ENCODE data around the gene ACOT6.
A peak's percentile ranks its signal among the peaks of the same experiment; 100 is the strongest.
"Not testable (repeated sequence)": the region's sequence is repeated elsewhere in the genome, so short reads cannot be mapped to it uniquely, and the experiment has no call there.

ACOT6 gene
- long read RNA-seq = 0 reads

- no peak for TF ChIP-seq GABPA (IDR thresholded peaks at IDR 0.05; ENCODE audit: low read depth)
- no peak for TF ChIP-seq POLR2AphosphoS5 (IDR thresholded peaks at IDR 0.05; ENCODE audit: low read depth)
- TF ChIP-seq CTCF (IDR thresholded peaks at IDR 0.05; ENCODE audit: insufficient read depth, low read length) = no peak
- no peak for TF ChIP-seq SPI1 (IDR thresholded peaks at IDR 0.05; ENCODE audit: borderline replicate concordance, low read depth)
- no peak for TF ChIP-seq REST (IDR thresholded peaks at IDR 0.05; ENCODE audit: insufficient replicate concordance, low read depth)
These were observed at the start of gene ACOT6 for GRCh38 chr14:73612339-73613045. TSS of gene ACOT6 (plus strand) at chr14:73612517. CDS start at chr14:73612572, 55 bp downstream.

GRCh38 chr14:73562696-73563095 lies 49.6 kb upstream of the ACOT6 start:
- DNase-seq (ENCODE audit: low read depth in 1 of 2, low spot score in 1 of 2); H3K4me3 ChIP-seq (replicated peaks; ENCODE audit: insufficient read depth, low read length); H3K27ac ChIP-seq (replicated peaks); H3K27me3 ChIP-seq (ENCODE audit: insufficient read depth, poor library complexity, severe bottlenecking): not testable (repeated sequence)

More at GRCh38 chr14:73612339-73613045, at the start of gene ACOT6:
- H3K4me3 ChIP-seq (replicated peaks; ENCODE audit: insufficient read depth, low read length) = peak within 1 kb of the TSS; percentile 45
- peak in 1 of 2 experiments; percentile 20 for DNase-seq (ENCODE audit: low read depth in 1 of 2, low spot score in 1 of 2)
- no peak within 1 kb of the TSS for H3K27ac ChIP-seq (replicated peaks)
- H3K27me3 ChIP-seq (ENCODE audit: insufficient read depth, poor library complexity, severe bottlenecking) = no peaks in the 10 kb centered on the region

- DNase-seq (ENCODE audit: low read depth in 1 of 2, low spot score in 1 of 2); H3K27ac ChIP-seq (replicated peaks); H3K4me3 ChIP-seq (replicated peaks; ENCODE audit: insufficient read depth, low read length); H3K27me3 ChIP-seq (ENCODE audit: insufficient read depth, poor library complexity, severe bottlenecking): not testable (repeated sequence)
These were observed 45.9 kb upstream of the ACOT6 start for GRCh38 chr14:73566431-73566830.

- H3K27ac ChIP-seq (replicated peaks); H3K4me3 ChIP-seq (replicated peaks; ENCODE audit: insufficient read depth, low read length); H3K27me3 ChIP-seq (ENCODE audit: insufficient read depth, poor library complexity, severe bottlenecking); DNase-seq (ENCODE audit: low read depth in 1 of 2, low spot score in 1 of 2): not testable (repeated sequence)
These were observed 45.4 kb upstream of the ACOT6 start for GRCh38 chr14:73566935-73567334.

- TF ChIP-seq POLR2AphosphoS5 (IDR thresholded peaks at IDR 0.05; ENCODE audit: low read depth) (no peak), CTCF (IDR thresholded peaks at IDR 0.05; ENCODE audit: insufficient read depth, low read length) (no peak), SPI1 (IDR thresholded peaks at IDR 0.05; ENCODE audit: borderline replicate concordance, low read depth) (no peak), GABPA (IDR thresholded peaks at IDR 0.05; ENCODE audit: low read depth) (no peak), REST (IDR thresholded peaks at IDR 0.05; ENCODE audit: insufficient replicate concordance, low read depth) (no peak)
- H3K4me3 ChIP-seq (replicated peaks; ENCODE audit: insufficient read depth, low read length) = no peak overlapping the region
- no peak for DNase-seq (ENCODE audit: low read depth in 1 of 2, low spot score in 1 of 2)
- no peaks in the 10 kb centered on the region for H3K27me3 ChIP-seq (ENCODE audit: insufficient read depth, poor library complexity, severe bottlenecking)
- no peak overlapping the region for H3K27ac ChIP-seq (replicated peaks)
These were observed 45.0 kb upstream of the ACOT6 start for GRCh38 chr14:73567358-73567757.

All from HL-60 (cell line).